Measurements from ENCODE around the gene GGCX. TPM values are rescaled to one million over a fixed set of nuclear protein-coding genes. Genes with fewer than 3 reads are reported as not detected.

GGCX gene
- polyA plus RNA-seq, 3 donors: 24.0 to 34.4 (median 32.0) TPM

DNA sequence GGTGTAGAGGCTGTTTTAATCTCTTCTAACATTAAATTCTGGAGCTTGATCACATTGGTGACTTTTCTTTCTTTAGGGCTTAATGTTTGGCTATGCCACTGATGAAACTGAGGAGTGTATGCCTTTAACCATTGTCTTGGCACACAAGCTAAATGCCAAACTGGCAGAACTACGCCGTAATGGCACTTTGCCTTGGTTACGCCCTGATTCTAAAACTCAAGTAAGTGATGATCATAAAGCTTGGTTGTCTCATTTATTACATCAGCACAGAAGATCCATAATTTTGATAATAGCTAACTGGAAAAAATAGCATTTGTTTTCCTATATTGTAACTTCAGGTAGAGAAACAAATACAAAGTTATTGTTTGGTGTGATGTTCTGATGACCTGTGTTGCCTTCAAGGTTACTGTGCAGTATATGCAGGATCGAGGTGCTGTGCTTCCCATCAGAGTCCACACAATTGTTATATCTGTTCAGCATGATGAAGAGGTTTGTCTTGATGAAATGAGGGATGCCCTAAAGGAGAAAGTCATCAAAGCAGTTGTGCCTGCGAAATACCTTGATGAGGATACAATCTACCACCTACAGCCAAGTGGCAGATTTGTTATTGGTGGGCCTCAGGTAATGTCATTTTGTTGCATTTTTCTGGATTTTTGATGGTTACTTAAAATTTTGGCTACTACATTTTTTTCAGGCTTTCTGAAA, 19.4 kb downstream of the GGCX start:
- no peak for DNase-seq
- Histone ChIP-seq H3K9me3 (replicated peaks in 1 of 2; ENCODE audit: control insufficient read depth in 1 of 2, insufficient read depth in 1 of 2, low read length in 2 of 2) (no peaks in the 10 kb centered on the region), H3K4me3 (replicated peaks in 1 of 3; ENCODE audit: low read depth in 2 of 3, low read length in 3 of 3) (peak overlapping the region in 1 of 3 experiments; percentile 95), H3K27me3 (ENCODE audit: control insufficient read depth in 2 of 2, insufficient read depth in 2 of 2, low read length in 2 of 2) (no peaks in the 10 kb centered on the region), H3K4me1 (ENCODE audit: control insufficient read depth in 1 of 2, insufficient read depth in 2 of 2, low read length in 2 of 2) (peaks cover 25 to 39% of the 10 kb centered on the region in 2 donors), H3K79me2 (ENCODE audit: insufficient read depth, low read length) (peaks cover 63% of the 10 kb centered on the region), H3K4me2 (replicated peaks; ENCODE audit: extremely low read depth, low read length, poor library complexity, severe bottlenecking) (peak overlapping the region; percentile 92), H3K27ac (ENCODE audit: low read depth in 1 of 2, low read length in 2 of 2) (peak overlapping the region in 1 of 2 donors; percentile 88), H3K9ac (ENCODE audit: insufficient read depth, low read length, poor library complexity, severe bottlenecking) (no peak overlapping the region), H2AFZ (ENCODE audit: insufficient read depth, low read depth, low read length, poor library complexity, severe bottlenecking) (no peak overlapping the region), H4K20me1 (ENCODE audit: insufficient read depth, low read length) (peaks cover 79% of the 10 kb centered on the region), H3K36me3 (replicated peaks in 1 of 2; ENCODE audit: control insufficient read depth in 1 of 2, insufficient read depth in 2 of 2, low read length in 2 of 2) (peaks cover 49 to 65% of the 10 kb centered on the region in 2 donors)
- WGBS (ENCODE audit: insufficient coverage): 71% methylated on average over 2 of the region's 5 CpGs
- H3K36me3 Mint-ChIP-seq: peaks cover 49 to 61% of the 10 kb centered on the region in 2 donors
- H3K9me3 Mint-ChIP-seq: no peaks in the 10 kb centered on the region
- no peak overlapping the region for H3K4me3 Mint-ChIP-seq
- intact Hi-C loops (cut with micrococcal nuclease): no loop called here
- peak overlapping the region in 1 of 7 donors; percentile 73 for H3K27ac Mint-ChIP-seq
- no peaks in the 10 kb centered on the region for H3K27me3 Mint-ChIP-seq (ENCODE audit: low read depth in 3 of 3)
- TF ChIP-seq, protein P1, sequence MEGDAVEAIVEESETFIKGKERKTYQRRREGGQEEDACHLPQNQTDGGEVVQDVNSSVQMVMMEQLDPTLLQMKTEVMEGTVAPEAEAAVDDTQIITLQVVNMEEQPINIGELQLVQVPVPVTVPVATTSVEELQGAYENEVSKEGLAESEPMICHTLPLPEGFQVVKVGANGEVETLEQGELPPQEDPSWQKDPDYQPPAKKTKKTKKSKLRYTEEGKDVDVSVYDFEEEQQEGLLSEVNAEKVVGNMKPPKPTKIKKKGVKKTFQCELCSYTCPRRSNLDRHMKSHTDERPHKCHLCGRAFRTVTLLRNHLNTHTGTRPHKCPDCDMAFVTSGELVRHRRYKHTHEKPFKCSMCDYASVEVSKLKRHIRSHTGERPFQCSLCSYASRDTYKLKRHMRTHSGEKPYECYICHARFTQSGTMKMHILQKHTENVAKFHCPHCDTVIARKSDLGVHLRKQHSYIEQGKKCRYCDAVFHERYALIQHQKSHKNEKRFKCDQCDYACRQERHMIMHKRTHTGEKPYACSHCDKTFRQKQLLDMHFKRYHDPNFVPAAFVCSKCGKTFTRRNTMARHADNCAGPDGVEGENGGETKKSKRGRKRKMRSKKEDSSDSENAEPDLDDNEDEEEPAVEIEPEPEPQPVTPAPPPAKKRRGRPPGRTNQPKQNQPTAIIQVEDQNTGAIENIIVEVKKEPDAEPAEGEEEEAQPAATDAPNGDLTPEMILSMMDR (IDR thresholded peaks at IDR 0.05): no peak
- H3K4me1 Mint-ChIP-seq: peaks cover 29% of the 10 kb centered on the region

DNA sequence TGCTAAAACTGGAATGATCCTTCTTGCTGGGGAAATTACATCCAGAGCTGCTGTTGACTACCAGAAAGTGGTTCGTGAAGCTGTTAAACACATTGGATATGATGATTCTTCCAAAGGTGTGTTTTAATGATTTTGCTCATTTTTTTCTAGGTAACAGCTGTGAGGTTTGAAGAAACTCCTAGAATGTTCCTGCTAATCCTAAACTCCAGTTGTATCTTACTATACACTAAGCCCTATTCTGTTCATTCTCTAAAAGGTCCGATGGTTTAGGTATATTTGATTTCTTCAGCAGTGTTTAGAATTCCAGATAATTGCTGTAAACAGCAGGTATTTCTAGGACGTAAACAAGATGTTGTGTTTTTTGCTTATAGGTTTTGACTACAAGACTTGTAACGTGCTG, 20.0 kb downstream of the GGCX start:
- intact Hi-C loops (cut with micrococcal nuclease): no loop called here
- H3K79me2 ChIP-seq (ENCODE audit: insufficient read depth, low read length): peaks cover 69% of the 10 kb centered on the region
- 37% methylated on average over 3 of the region's 4 CpGs for WGBS (ENCODE audit: insufficient coverage)
- peak overlapping the region in 1 of 7 donors; percentile 30 for H3K27ac Mint-ChIP-seq
- H3K9me3 Mint-ChIP-seq: no peaks in the 10 kb centered on the region
- H3K9ac ChIP-seq (ENCODE audit: insufficient read depth, low read length, poor library complexity, severe bottlenecking): no peak overlapping the region
- H3K4me2 ChIP-seq (replicated peaks; ENCODE audit: extremely low read depth, low read length, poor library complexity, severe bottlenecking): peak overlapping the region; percentile 92
- TF ChIP-seq, protein P1 (IDR thresholded peaks at IDR 0.05): no peak
- H3K9me3 ChIP-seq (replicated peaks in 1 of 2; ENCODE audit: control insufficient read depth in 1 of 2, insufficient read depth in 1 of 2, low read length in 2 of 2): no peaks in the 10 kb centered on the region
- H3K4me1 ChIP-seq (ENCODE audit: control insufficient read depth in 1 of 2, insufficient read depth in 2 of 2, low read length in 2 of 2): peaks cover 27 to 45% of the 10 kb centered on the region in 2 donors
- H3K27me3 ChIP-seq (ENCODE audit: control insufficient read depth in 2 of 2, insufficient read depth in 2 of 2, low read length in 2 of 2): no peaks in the 10 kb centered on the region
- peak overlapping the region in 1 of 2 donors; percentile 88 for H3K27ac ChIP-seq (ENCODE audit: low read depth in 1 of 2, low read length in 2 of 2)
- peaks cover 72% of the 10 kb centered on the region for H4K20me1 ChIP-seq (ENCODE audit: insufficient read depth, low read length)
- H3K27me3 Mint-ChIP-seq (ENCODE audit: low read depth in 3 of 3): no peaks in the 10 kb centered on the region
- H2AFZ ChIP-seq (ENCODE audit: insufficient read depth, low read depth, low read length, poor library complexity, severe bottlenecking): no peak overlapping the region
- H3K4me3 ChIP-seq (replicated peaks in 1 of 3; ENCODE audit: low read depth in 2 of 3, low read length in 3 of 3): peak overlapping the region in 2 of 3 experiments; percentile 95 to 99
- H3K4me1 Mint-ChIP-seq: peaks cover 35% of the 10 kb centered on the region
- no peak for DNase-seq
- peaks cover 49 to 54% of the 10 kb centered on the region in 2 donors for H3K36me3 Mint-ChIP-seq
- H3K4me3 Mint-ChIP-seq: no peak overlapping the region
- H3K36me3 ChIP-seq (replicated peaks in 1 of 2; ENCODE audit: control insufficient read depth in 1 of 2, insufficient read depth in 2 of 2, low read length in 2 of 2): peaks cover 46 to 58% of the 10 kb centered on the region in 2 donors

Measured in CD14-positive monocyte (primary cell).